ENCODE results near the gene TAF11L9. TPM values are rescaled to one million over a fixed set of nuclear protein-coding genes. Genes with fewer than 3 reads are reported as not detected.
"Not testable (repeated sequence)": the region's sequence is repeated elsewhere in the genome, so short reads cannot be mapped to it uniquely, and the experiment has no call there.

Gene TAF11L9
- total RNA-seq, 1 donor from 2014 or later = not detected

DNA sequence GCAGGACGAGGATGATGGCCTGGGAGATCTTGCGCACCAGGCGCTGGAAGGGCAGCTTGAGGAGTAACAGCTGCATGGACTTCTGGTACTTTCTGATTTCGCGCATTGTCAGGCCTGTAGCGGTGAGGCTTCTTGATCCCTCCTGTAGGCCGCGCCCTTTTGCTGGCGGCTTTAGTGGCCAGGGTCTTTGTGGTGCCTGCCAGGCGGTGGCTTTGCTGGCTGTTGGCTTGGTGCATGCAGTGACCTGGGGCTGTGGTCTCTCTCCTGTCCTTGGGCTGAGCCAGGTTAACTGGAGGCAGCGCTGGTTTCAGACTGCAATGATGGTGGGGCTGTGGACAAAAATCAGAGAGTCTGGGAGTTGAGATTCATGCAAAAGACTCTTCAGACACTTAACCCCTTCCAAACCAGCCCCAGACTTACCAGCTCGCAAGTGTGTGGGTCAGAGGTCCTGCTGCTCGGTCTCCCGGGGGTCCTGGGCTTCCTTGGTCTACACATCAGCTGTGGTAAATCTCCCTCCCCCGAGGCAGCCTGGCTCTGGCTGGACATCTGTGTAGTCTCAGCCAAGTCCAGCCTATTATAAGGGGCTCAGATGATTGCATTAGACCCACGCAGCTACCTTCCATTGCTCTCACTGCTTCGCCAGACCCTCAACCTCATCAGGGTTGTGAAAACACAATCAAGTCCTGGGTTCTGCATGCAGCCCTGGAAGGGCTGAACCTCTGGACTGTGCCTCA is 20.8 kb upstream of the TAF11L9 start:
- Mint-ChIP-seq H3K9me3 (no peaks in the 10 kb centered on the region), H3K27ac (no peak overlapping the region), H3K4me3 (no peak overlapping the region), H3K27me3 (no peaks in the 10 kb centered on the region), H3K4me1 (ENCODE audit: unreplicated experiment) (no peaks in the 10 kb centered on the region), H3K36me3 (no peaks in the 10 kb centered on the region)
- DNase-seq (ENCODE audit: extremely low spot score, unreplicated experiment) = no peak
- TF ChIP-seq, protein P1, sequence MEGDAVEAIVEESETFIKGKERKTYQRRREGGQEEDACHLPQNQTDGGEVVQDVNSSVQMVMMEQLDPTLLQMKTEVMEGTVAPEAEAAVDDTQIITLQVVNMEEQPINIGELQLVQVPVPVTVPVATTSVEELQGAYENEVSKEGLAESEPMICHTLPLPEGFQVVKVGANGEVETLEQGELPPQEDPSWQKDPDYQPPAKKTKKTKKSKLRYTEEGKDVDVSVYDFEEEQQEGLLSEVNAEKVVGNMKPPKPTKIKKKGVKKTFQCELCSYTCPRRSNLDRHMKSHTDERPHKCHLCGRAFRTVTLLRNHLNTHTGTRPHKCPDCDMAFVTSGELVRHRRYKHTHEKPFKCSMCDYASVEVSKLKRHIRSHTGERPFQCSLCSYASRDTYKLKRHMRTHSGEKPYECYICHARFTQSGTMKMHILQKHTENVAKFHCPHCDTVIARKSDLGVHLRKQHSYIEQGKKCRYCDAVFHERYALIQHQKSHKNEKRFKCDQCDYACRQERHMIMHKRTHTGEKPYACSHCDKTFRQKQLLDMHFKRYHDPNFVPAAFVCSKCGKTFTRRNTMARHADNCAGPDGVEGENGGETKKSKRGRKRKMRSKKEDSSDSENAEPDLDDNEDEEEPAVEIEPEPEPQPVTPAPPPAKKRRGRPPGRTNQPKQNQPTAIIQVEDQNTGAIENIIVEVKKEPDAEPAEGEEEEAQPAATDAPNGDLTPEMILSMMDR (conservative IDR thresholded peaks at IDR 0.05) = no peak

GRCh38 chr5:17610092-17610491 is 15.9 kb upstream of the TAF11L9 start, which contains the start of gene TAF11L12:
Gene TAF11L12 (plus strand): TSS chr5:17610392.
- not testable (repeated sequence) for H3K4me3 Mint-ChIP-seq; H3K27me3 Mint-ChIP-seq; DNase-seq (ENCODE audit: extremely low spot score, unreplicated experiment); H3K9me3 Mint-ChIP-seq; H3K4me1 Mint-ChIP-seq (ENCODE audit: unreplicated experiment); H3K36me3 Mint-ChIP-seq; H3K27ac Mint-ChIP-seq

DNA sequence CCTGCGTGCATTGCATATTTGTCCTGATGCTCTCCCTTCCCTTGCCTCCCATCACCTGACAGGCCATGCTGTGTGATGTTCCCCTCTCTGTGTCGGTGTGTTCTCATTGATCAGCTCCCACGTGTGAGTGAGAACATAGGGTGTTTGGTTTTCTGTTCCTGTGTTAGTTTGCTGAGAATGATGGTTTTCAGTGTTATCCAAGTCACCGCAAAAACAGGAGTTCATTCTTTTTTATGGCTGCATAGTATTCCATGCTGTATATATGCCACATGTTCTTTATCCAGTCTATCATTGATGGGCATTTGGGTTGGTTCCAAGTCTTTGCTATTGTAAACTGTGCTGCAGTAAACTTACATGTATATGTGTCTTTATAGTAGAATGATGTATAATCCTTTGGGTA is 13.3 kb upstream of the TAF11L9 start:
- H3K27ac Mint-ChIP-seq; H3K4me1 Mint-ChIP-seq (ENCODE audit: unreplicated experiment); DNase-seq (ENCODE audit: extremely low spot score, unreplicated experiment); H3K36me3 Mint-ChIP-seq; H3K4me3 Mint-ChIP-seq; H3K9me3 Mint-ChIP-seq; H3K27me3 Mint-ChIP-seq: not testable (repeated sequence)

GRCh38 chr5:17604951-17605350 is 10.8 kb upstream of the TAF11L9 start:
- no peaks in the 10 kb centered on the region for H3K36me3 Mint-ChIP-seq
- no peak overlapping the region for H3K4me3 Mint-ChIP-seq
- H3K9me3 Mint-ChIP-seq = no peaks in the 10 kb centered on the region
- H3K27ac Mint-ChIP-seq = no peak overlapping the region
- DNase-seq (ENCODE audit: extremely low spot score, unreplicated experiment) = no peak
- H3K4me1 Mint-ChIP-seq (ENCODE audit: unreplicated experiment) = no peaks in the 10 kb centered on the region
- H3K27me3 Mint-ChIP-seq = no peaks in the 10 kb centered on the region
- TF ChIP-seq, protein P1 (conservative IDR thresholded peaks at IDR 0.05) = no peak

DNA sequence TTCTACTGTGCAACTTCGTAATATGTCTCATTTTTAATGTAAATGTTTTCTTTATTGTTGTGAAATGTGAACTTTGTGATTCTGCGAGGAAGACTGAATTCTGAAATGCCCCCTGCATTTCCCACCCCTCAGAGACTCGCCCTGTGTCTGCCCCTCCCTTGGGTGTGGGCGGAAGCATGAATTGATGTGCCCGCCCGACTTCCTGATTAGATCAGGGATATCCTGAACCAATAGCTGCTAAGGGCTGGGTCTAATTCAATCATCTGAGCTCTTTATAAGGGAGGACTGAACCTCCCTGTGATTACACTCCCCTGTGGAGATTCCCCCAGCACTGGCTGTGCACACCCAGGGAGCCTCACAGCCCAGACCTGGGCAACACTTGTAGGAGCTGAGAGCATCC is 9.7 kb upstream of the TAF11L9 start, which contains the start of gene TAF11L11:
TSS of gene TAF11L11 (plus strand) at position 304 of the 400 bp plus-strand sequence.
- not testable (repeated sequence) for DNase-seq (ENCODE audit: extremely low spot score, unreplicated experiment); H3K4me3 Mint-ChIP-seq; H3K9me3 Mint-ChIP-seq; H3K27ac Mint-ChIP-seq; H3K27me3 Mint-ChIP-seq; H3K36me3 Mint-ChIP-seq; H3K4me1 Mint-ChIP-seq (ENCODE audit: unreplicated experiment)

DNA sequence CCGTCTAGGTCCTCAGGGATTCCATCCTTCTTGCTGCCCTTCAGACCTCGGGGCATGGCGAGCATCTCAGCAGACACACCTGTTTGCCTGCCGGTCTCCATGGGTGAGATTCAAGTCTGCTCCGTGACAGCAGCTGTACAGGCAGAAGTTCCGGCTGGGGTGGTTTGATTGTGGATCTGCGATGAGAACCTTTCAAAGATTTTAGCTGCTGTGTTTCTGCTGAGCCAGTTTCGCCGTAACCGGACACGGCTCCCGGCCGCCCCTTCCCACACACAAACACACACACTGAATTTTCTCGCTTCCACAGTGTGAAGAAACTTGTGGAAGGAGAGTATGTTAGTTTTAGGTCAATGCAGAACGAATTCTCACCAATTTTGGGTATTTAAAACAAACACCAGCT is 3.5 kb upstream of the TAF11L9 start, which contains the start of gene TAF11L10:
TSS of gene TAF11L10 (minus strand) at position 101 of the 400 bp plus-strand sequence.
- H3K27ac Mint-ChIP-seq; H3K27me3 Mint-ChIP-seq; H3K36me3 Mint-ChIP-seq; DNase-seq (ENCODE audit: extremely low spot score, unreplicated experiment); H3K4me3 Mint-ChIP-seq; H3K9me3 Mint-ChIP-seq; H3K4me1 Mint-ChIP-seq (ENCODE audit: unreplicated experiment): not testable (repeated sequence)

DNA sequence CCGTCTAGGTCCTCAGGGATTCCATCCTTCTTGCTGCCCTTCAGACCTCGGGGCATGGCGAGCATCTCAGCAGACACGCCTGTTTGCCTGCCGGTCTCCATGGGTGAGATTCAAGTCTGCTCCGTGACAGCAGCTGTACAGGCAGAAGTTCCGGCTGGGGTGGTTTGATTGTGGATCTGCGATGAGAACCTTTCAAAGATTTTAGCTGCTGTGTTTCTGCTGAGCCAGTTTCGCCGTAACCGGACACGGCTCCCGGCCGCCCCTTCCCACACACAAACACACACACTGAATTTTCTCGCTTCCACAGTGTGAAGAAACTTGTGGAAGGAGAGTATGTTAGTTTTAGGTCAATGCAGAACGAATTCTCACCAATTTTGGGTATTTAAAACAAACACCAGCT is 3.3 kb downstream of the TAF11L9 start, which contains the start of gene TAF11L8:
TSS of gene TAF11L8 (minus strand) at position 101 of the 400 bp plus-strand sequence.
- H3K9me3 Mint-ChIP-seq; DNase-seq (ENCODE audit: extremely low spot score, unreplicated experiment); H3K4me3 Mint-ChIP-seq; H3K27me3 Mint-ChIP-seq; H3K4me1 Mint-ChIP-seq (ENCODE audit: unreplicated experiment); H3K27ac Mint-ChIP-seq; H3K36me3 Mint-ChIP-seq: not testable (repeated sequence)

- H3K4me3 Mint-ChIP-seq; H3K27me3 Mint-ChIP-seq; H3K36me3 Mint-ChIP-seq; DNase-seq (ENCODE audit: extremely low spot score, unreplicated experiment); H3K4me1 Mint-ChIP-seq (ENCODE audit: unreplicated experiment); H3K27ac Mint-ChIP-seq; H3K9me3 Mint-ChIP-seq: not testable (repeated sequence)
Observed at GRCh38 chr5:17585658-17586057, 8.5 kb downstream of the TAF11L9 start, which contains the start of gene TAF11L7. Gene TAF11L7 (minus strand): TSS chr5:17585758.

Other genes starting within 250 kb of the TAF11L9 start
- not detected in 2 replicates for gene TAF11L2, start 96.2 kb downstream of the TAF11L9 start, total RNA-seq (ENCODE audit: low replicate concordance)
- gene TAF11L3, start 76.0 kb downstream of the TAF11L9 start, total RNA-seq (ENCODE audit: low replicate concordance) = not detected in 2 replicates
- not detected in 2 replicates for gene TAF11L4, start 72.6 kb downstream of the TAF11L9 start, total RNA-seq (ENCODE audit: low replicate concordance)
- not detected in 2 replicates for gene TAF11L5, start 69.2 kb downstream of the TAF11L9 start, total RNA-seq (ENCODE audit: low replicate concordance)
- gene TAF11L6, start 65.7 kb downstream of the TAF11L9 start, total RNA-seq (ENCODE audit: low replicate concordance) = not detected in 2 replicates
- gene TAF11L7, start 8.6 kb downstream of the TAF11L9 start, total RNA-seq (ENCODE audit: low replicate concordance) = not detected in 2 replicates
- not detected in 2 replicates for gene TAF11L8, start 3.4 kb downstream of the TAF11L9 start, total RNA-seq (ENCODE audit: low replicate concordance)
- gene TAF11L10, start 3.4 kb upstream of the TAF11L9 start, total RNA-seq (ENCODE audit: low replicate concordance) = not detected in 2 replicates
- not detected in 2 replicates for gene TAF11L11, start 9.8 kb upstream of the TAF11L9 start, total RNA-seq (ENCODE audit: low replicate concordance)
- gene TAF11L12, start 16.0 kb upstream of the TAF11L9 start, total RNA-seq (ENCODE audit: low replicate concordance) = not detected in 2 replicates
- gene TAF11L13, start 37.7 kb upstream of the TAF11L9 start, total RNA-seq (ENCODE audit: low replicate concordance) = not detected in 2 replicates
- not detected in 2 replicates for gene TAF11L14, start 40.1 kb upstream of the TAF11L9 start, total RNA-seq (ENCODE audit: low replicate concordance)